HG03095 (cell line): ENCODE data around the gene SYNRG.

Experiments used
- ATAC-seq: cut with Tn5 transposase; IDR thresholded peaks from one replicate; pipeline ENCODE4 v1.9.1; 2021; ENCODE audit warnings: moderate library complexity; ENCODE audit not compliant: unreplicated experiment

The SYNRG gene

DNA sequence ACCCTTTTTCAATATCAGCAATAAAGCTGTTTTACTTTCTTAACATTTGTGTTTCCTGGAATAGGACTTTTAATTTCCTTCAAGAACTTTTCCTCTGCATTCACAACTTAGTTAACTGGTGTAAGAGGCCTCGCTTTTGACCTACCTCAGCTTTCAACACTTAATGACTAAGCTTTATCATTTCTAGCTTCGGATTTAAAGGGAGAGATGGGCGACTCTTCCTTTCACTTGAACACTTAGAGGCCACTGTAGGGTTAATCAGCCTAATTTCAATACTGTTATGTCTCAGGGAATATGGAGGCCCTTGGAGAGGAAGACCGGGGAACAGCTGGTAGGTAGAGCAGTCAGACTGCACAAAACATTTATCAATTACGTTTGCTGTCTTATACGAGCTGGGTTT, 4.7 kb downstream of the SYNRG start:
- ATAC-seq: no peak

DNA sequence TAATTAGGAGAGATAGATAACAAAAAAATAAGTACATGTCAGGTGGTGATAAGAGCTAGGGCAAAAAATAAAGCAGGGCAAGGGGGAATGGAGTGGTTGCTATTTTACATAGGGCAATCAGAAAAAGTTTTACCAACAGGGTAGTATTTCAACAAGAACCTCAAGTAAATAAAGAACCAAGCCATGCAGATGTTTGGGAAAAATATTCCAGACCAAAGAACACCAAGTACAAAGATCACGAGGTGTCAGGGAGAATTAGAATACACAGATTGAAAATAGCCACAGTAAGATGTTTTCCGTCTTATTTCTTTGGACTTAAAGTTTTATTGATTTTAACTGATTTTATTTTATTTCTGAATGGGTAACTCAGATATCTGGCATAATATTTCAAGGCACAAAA, 11.1 kb downstream of the SYNRG start:
- no peak for ATAC-seq

DNA sequence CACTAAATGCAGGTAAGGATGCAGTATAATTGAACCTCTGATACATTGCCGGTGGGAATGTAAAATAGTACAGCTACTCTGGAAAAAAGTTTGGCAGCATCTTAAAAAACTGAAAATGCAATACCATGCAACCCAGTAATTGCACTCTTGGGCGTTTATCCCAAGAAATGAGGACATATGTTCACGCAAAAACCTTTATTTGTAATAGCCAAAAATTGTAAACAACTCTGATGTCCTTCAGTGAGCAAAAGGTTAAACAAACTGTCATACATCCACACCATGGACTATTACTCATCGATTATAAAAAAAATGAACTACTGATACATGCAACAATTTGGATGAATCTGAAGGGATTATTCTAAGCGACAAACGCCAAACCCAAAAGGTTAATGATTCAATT, 16.9 kb downstream of the SYNRG start:
- ATAC-seq: no peak

DNA sequence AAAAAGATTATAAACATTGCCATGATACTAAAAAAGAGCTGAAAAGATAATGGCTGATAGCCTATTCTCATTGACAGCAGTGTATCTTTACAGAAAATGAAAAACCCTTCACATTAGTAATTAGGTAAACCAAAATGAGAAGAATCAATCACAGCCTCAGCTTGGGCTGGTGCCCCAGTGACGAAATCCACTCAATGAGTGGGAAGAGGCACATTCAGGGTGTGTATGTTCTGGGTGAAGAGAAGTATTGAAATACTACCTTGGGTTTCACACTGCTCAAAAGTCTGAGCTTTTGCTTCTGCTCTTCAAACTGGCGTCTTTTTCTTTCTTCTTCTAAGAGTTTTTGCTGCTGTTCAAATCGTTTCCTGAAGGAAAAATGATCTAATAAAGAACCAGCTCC, 24.2 kb downstream of the SYNRG start:
- no peak for ATAC-seq

DNA sequence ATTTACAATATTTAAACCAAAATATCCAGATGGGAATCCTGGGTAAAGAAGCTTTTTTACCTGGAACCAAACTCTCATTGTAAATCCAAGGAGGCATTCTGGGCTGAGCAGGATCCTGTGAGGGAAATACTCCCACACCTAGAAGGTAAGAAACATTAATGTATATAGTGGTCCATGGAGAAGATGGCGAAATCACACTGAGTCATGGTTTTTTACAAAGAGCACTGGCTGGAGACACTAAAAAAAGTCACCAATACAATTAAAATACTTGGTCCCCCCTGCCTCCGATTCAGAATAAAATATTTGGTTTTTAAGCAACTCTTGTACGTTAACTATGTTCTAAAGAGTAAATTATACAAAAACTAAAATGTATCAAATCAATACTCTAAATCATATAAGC, 32.9 kb downstream of the SYNRG start:
- no peak for ATAC-seq

DNA sequence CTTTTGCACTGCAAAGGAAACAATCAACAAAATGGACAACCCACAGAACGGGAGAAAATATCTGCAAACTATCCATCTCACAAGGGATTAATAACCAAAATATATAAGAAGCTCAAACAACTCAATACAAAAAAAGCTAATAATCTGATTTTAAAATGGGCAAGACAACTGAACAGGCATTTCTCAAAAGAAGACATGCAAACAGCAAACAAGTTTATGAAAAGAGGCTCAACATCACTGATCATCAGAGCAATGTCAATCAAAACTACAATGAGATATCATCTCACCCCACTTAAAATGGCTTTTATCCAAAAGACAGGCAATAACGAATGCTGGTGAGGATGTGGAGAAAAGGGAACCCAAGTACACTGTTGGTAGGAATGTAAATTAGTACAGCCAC, 34.8 kb downstream of the SYNRG start:
- no peak for ATAC-seq

DNA sequence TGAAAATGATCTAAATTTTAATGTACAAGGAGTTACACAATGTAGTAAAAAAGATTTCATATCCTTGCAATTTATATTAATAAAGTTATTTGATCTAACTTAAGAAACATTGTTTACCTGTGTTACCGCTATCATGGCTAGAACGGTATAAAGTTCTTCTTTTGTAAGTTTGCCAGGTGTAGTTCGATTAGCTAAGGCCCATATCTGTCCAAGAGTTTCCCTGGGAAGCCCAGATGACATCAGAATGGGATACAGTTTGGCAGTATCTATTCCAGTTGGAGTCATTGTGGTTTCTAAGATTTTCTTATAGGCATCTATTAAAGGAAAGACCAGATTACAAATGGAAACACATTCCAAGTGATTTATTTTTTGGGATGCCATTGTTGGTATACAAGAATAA, 37.5 kb downstream of the SYNRG start:
- ATAC-seq: no peak

DNA sequence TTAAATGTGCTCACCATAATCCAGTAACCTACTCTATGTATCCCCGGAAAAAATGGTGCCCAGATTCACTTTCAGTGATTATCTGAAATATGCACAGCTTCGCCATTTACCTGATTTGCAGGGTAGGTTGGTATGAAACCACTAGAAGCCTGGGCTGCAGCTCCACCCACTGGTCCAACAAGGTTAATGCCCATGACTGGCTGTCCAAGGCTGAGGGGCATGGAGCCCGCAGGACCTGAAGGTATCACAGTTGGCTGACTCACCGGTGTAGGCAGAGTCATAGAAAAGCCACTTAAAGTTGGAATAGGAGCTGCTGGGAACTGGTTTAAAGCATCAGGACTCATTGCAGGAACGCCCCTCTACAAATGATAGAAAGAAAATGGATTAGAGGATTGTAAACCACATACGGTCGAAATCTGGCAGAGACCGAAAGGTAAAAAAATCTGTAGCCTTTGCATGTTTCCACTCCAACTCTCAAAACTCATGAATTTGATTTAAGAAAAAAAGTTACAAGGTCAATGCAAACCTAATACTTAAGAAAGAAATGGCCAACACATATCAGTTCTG, 38.6 kb downstream of the SYNRG start:
- ATAC-seq: no peak

DNA sequence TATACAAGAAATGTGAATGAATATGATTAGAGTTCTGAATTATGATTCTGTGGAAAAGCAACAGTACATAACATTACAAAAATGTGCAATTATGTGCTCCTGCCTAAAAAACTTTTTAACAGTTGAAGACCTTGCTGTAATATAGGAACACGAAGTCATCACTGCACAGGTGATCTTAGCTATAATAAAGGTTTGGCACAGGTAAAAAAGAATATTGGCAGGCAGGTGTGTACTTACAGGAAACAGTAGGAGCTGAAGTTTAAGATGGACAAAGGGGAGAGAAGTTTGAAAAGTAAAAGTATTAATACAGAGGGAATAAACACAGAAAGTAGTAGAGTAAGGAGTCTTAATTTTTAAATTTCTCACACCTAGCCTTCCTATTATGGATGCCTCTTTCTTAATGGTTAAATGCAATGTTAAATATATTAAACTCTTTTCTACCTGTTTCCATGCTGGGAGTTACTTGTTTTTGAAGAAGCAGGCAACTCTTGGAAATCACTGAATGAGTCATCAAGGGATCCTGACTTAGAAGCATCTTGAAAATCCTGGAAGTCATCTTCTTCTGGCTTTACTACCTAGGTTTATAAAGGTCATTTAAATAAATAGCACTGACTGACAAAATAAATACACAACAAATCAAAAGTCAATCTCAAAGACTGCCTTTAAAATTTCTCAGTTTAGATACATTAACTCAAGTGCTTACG, 40.7 kb downstream of the SYNRG start:
- no peak for ATAC-seq

DNA sequence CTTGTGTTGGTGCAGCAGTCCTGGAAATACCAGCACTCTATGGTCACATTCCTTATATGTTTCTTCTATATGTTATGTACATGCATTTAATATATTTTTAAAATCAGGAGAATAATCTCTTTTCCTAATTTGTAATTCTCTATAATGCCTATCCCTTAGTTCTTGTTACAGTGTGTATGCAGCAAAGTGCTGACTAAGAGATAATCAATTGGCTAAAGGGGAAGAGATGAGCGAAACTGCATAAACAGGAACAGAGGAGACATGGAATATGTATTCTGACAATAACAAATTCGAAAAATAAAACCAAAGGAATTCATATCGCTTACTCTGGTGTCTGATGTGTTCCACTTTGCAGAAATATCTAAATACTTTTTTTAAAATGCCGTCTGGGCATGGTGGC, 41.7 kb downstream of the SYNRG start:
- ATAC-seq: no peak

DNA sequence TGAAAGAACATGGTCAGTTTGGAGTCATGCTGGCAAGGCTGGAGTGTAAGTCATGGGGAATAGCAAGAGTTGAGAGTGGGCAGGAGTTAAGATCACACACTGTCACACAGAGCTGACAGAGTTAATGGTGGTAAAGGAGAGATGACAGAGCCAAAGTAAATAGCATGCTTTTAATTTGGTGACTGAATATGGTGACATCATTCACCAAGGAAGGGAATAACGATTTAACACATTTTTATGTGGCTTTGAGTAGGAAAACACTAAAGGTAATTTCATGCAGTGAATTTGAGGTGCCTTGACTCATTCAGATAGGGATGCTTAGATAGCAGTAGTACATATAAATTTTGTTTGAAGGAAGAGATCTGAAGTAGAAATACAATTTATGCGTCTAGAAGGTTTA, 42.1 kb downstream of the SYNRG start:
- ATAC-seq: no peak

DNA sequence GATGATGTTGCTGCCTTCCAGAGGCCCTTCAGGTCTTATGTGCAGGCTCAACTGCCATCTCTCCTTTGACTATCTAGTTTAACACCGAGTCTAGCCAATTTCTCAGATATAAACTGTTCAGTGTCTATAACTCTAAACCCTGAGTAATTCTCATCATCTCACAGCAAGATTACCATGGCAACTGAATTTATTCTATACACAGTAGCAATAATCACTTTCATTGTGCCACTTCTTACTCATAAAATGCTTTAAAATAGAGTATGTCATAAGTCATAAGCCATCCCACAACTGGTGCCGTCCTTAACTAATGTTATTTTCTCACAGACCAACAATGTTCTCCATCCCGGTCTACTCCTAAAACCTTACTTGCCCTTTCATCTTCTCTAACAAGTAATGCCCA, 45.0 kb downstream of the SYNRG start:
- no peak for ATAC-seq

DNA sequence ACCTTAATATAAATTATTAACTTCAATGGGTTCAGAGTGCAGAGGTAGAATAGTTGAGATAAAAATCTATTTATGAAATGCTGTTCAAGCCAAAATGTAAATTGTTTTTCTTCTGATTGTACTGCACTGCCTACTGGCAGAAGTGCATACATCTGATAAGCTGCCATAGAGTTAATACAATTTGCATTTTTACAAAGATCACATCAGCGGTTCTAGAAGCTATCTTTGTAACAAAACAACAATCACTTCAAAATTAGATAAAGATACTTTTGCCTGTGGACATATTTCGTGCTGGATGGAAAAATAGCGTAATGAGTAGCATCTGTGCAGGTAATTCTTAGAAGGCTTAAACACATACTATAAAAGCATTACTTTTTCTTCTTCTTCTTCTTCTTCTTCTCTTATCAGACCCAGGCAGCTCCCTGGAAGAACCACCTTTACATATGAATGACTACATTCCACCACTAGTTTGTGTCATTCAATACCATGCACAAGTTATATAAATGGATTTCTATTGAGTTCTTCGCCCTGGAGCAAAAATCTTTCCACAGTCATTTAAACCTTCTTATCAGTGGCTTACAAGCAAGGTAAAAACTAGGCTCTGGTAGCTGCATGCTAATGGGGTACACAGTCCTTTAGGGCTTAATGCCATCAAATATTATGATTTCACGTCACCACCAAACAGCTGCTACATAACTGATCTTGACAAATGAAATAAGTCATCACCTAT, 47.0 kb downstream of the SYNRG start:
- ATAC-seq: no peak

DNA sequence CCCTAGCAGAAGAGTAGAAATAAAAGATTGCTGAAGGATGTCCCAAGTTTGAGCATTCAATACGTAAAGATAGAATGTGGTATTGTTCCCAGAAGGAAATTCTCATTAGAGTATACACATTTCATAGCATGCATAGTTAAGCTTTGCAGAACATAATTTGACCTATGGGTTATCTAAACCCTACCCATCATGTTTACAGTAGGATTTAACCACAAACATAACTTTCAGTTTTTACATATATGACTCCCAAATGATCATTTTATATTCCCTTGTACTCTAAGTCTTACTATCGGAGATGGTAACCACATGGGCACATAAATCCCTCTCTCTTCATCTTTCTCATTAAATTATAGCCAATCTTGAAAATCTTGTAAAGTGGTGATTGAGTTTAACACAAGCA, 50.9 kb downstream of the SYNRG start:
- no peak for ATAC-seq

DNA sequence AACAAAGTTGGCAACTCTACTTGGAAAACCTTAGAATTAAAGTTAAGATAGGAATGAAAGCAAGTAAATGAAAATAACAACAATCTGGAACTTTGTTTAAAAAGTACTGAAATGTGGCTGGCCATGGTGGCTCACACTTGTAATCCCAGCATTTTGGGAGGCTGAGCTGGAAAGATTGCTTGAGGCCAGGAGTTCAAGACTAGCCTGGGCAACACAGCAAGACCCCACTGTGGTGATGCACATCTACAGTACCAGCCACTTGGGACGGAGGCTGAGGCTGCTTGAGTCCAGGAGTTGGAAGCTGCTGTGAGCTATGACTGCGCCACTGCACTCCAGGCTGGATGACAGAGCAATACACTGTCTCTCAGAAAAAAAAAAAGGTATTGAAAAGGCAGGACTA, 51.7 kb downstream of the SYNRG start:
- no peak for ATAC-seq

DNA sequence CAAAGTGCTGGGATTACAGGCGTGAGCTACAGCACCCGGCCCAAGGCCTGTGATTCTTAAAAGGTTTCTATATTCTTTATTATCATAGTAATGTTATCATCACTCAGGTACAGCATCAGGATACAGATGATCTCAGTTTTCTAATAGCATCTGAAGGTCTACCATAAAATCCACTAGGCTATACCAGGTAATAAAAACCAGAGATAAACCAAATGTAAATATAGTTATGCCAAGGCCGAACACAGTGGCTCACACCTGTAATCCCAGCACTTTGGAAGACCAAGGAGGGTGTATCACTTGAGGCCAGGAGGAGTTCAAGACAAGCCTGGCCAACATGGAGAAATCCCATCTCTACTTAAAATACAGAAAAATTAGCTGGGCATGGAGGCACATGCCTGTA, 53.8 kb downstream of the SYNRG start:
- no peak for ATAC-seq

DNA sequence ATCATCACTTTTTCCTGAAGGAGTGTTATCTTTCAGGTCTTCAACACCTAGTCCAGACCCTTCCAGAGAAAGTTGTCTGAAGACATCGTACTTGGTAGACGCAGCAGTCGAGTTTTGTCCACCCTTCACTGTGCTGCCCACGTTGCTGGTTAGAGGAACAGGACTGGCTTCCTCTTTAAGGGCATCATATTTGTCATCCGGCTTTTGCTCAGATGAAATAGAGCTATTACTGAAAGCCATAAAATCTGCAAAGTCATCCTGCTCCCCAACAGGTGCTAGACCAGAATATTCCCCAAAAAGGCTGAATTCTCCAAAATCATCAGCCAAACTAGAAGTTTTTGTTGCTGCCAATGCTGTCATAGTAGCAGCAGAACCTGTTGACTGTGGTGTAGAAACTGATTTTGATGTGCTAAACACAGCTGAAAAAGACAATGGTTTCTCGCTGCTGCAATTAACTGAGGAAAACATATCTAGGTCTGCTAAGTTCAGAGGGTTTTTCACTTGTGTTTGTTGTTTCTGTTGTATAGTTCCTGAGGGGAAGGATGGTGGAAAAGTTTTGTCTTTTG, 55.7 kb downstream of the SYNRG start:
- ATAC-seq: no peak

DNA sequence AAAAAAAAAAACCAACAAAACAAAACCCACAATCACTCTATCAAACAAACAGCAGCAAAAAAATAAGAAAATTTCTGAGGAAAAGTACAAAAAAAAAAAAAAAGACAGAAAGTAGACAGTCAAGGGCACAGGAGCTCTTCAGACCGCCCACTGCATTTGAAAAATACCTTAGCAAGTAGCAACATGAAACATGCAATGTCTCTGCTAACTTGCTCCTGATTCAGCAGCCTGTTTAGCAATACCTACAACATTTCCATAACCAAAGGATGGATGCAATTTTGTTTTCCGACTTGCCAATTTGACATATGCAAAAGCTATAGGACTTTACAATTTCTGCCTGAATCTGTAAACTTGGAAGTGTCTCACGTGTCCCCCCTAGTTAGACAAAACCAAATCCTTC, 57.4 kb downstream of the SYNRG start:
- ATAC-seq: no peak

DNA sequence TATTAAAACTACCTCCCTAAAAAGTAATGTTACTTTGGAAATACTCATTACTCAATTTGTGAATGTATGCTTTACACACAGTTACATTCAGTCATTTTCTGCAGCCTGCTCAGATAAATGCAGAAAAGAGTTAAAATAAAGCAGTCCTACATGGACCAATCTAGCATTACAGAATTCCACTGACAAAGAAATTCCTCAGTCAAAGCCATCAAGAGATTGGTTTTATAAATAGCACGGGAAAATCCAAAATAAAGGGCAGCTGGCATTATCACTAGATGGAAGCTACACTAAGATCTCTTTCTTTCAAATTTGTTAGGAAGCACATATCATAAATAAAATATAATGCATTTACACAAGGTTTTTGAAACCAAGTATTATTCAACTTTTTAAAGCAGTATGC, 61.2 kb downstream of the SYNRG start:
- ATAC-seq: no peak

DNA sequence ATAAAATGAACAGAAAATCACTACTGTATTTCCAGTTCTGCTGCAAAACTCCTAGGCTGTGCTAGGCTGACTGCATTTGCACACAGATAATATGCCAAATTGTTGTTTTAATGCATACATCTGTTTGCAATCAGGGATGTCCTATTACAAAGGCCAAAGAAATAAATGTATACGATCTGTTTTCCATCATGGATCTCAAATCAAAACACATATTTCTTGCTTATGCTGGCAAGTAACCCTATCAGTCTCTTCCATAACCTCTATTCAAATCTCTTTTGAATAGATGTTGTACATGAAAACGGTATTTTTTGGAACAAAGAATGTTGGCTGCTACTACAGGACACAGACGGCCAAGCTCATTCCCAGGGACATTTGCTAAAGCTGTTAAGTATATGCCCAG, 62.9 kb downstream of the SYNRG start:
- no peak for ATAC-seq

DNA sequence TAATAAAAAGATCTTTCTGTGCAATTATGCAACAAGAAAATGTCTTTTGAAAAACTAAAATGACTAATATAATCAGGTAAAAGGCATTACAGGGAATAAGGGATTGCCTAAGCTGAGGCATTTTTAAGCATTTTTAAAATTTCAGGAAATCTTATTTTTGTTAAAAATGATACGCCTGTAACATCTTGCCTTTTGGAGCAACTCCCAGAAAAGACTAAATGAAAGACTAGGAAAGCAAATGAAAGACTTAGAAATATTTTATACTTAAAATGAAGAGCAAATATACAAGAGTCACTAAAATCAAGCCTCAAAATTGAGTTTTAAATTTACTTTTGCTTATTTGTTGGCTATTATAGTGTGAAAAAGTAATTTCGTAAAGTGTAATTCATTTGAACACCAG, 63.7 kb downstream of the SYNRG start:
- ATAC-seq: no peak

DNA sequence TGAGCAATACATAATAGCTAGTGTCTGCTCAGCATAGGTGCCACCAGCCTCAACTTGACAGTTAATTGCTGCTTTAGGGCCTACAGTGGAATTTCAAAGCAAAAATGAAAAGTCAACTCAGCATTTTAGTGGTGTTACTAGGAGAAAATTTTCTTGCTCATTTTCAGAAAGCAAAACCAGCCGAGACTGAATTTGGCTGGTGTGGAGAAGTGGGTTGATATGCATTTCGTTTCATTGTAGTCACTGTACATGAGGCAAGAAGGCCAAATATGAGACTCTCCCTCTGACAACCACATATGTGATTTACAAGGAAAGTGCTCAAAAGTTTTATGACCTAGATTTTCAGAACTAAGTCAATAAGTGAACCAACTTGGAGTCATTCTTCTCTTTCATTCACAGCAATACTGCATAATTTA, 65.6 kb downstream of the SYNRG start:
- ATAC-seq: no peak
